ENCODE measurements around the gene CCL3.

Gene CCL3

DNA sequence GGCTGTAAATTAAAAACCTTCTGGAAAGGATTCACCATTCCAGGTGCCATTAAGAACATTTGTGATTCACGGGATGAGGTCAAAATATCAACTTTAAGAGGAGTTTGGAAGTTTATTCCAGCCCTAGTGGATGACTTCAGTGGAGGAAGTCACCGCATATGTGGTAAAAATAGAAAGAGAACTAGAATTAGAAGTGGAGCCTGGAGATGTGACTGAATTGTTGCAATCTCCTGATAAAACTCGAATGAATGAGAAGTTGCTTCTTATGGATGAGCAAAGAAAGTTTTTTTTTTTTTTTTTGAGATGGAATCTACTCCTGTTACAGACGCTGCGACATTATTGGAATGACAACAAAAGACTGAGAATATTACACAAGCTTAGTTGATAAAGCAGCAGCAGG is 40.4 kb upstream of the CCL3 start:
- Histone ChIP-seq H3K36me3 (ENCODE audit: control insufficient read depth in 2 of 2, insufficient read depth in 1 of 2, low read length in 2 of 2) (no peaks in the 10 kb centered on the region), H3K4me1 (ENCODE audit: control insufficient read depth, insufficient read depth, low read length) (peaks cover 9% of the 10 kb centered on the region), H3K9me3 (ENCODE audit: control insufficient read depth, insufficient read depth, low read depth, low read length) (peaks cover 2% of the 10 kb centered on the region; the same call in 1 of the 2 replicates), H3K4me3 (ENCODE audit: low read depth, low read length) (no peak overlapping the region), H3K27ac (ENCODE audit: extremely low read depth, low read depth, low read length) (no peak overlapping the region)
- CTCF ChIA-PET = interaction anchor here (0.7 to 16.2 kb wide), 5 partner anchors 15 to 1024 kb away, joined by 3 to 319 read pairs (median 4); no protein-coding TSS in a partner anchor
- TF ChIP-seq ZNF16 (tag by site-specific recombination; IDR thresholded peaks at IDR 0.05; ENCODE audit: low read depth) = no peak
- TF ChIP-seq ZNF19 (tag by site-specific recombination; IDR thresholded peaks at IDR 0.05; ENCODE audit: low read depth) = no peak
- TF ChIP-seq, protein P1, sequence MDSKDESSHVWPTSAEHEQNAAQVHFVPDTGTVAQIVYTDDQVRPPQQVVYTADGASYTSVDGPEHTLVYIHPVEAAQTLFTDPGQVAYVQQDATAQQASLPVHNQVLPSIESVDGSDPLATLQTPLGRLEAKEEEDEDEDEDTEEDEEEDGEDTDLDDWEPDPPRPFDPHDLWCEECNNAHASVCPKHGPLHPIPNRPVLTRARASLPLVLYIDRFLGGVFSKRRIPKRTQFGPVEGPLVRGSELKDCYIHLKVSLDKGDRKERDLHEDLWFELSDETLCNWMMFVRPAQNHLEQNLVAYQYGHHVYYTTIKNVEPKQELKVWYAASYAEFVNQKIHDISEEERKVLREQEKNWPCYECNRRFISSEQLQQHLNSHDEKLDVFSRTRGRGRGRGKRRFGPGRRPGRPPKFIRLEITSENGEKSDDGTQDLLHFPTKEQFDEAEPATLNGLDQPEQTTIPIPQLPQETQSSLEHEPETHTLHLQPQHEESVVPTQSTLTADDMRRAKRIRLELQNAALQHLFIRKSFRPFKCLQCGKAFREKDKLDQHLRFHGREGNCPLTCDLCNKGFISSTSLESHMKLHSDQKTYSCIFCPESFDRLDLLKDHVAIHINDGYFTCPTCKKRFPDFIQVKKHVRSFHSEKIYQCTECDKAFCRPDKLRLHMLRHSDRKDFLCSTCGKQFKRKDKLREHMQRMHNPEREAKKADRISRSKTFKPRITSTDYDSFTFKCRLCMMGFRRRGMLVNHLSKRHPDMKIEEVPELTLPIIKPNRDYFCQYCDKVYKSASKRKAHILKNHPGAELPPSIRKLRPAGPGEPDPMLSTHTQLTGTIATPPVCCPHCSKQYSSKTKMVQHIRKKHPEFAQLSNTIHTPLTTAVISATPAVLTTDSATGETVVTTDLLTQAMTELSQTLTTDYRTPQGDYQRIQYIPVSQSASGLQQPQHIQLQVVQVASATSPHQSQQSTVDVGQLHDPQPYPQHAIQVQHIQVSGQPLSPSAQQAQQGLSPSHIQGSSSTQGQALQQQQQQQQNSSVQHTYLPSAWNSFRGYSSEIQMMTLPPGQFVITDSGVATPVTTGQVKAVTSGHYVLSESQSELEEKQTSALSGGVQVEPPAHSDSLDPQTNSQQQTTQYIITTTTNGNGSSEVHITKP (tag by site-specific recombination; IDR thresholded peaks at IDR 0.05) = no peak
- TF ChIP-seq, protein P2, sequence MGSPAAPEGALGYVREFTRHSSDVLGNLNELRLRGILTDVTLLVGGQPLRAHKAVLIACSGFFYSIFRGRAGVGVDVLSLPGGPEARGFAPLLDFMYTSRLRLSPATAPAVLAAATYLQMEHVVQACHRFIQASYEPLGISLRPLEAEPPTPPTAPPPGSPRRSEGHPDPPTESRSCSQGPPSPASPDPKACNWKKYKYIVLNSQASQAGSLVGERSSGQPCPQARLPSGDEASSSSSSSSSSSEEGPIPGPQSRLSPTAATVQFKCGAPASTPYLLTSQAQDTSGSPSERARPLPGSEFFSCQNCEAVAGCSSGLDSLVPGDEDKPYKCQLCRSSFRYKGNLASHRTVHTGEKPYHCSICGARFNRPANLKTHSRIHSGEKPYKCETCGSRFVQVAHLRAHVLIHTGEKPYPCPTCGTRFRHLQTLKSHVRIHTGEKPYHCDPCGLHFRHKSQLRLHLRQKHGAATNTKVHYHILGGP (tag by site-specific recombination; IDR thresholded peaks at IDR 0.05) = no peak
- TF ChIP-seq ZBTB48 (tag by site-specific recombination; IDR thresholded peaks at IDR 0.05) = no peak
- no peak for TF ChIP-seq ZNF311 (tag by site-specific recombination; IDR thresholded peaks at IDR 0.05; ENCODE audit: borderline replicate concordance)
- TF ChIP-seq, protein P3, sequence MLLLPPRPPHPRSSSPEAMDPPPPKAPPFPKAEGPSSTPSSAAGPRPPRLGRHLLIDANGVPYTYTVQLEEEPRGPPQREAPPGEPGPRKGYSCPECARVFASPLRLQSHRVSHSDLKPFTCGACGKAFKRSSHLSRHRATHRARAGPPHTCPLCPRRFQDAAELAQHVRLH (tag by site-specific recombination; IDR thresholded peaks at IDR 0.05) = no peak
- TF ChIP-seq MEIS1 (CRISPR knock-in tag; IDR thresholded peaks at IDR 0.05; ENCODE audit: borderline replicate concordance) = no peak
- TF ChIP-seq ZNF600 (tag by site-specific recombination; IDR thresholded peaks at IDR 0.05) = no peak
- TF ChIP-seq, protein P4, sequence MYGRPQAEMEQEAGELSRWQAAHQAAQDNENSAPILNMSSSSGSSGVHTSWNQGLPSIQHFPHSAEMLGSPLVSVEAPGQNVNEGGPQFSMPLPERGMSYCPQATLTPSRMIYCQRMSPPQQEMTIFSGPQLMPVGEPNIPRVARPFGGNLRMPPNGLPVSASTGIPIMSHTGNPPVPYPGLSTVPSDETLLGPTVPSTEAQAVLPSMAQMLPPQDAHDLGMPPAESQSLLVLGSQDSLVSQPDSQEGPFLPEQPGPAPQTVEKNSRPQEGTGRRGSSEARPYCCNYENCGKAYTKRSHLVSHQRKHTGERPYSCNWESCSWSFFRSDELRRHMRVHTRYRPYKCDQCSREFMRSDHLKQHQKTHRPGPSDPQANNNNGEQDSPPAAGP (tag by site-specific recombination; IDR thresholded peaks at IDR 0.05) = no peak
- TF ChIP-seq ZNF214 (tag by site-specific recombination; IDR thresholded peaks at IDR 0.05; ENCODE audit: borderline replicate concordance) = no peak
- no peak for TF ChIP-seq ZNF239 (tag by site-specific recombination; IDR thresholded peaks at IDR 0.05)
- TF ChIP-seq, protein P5, sequence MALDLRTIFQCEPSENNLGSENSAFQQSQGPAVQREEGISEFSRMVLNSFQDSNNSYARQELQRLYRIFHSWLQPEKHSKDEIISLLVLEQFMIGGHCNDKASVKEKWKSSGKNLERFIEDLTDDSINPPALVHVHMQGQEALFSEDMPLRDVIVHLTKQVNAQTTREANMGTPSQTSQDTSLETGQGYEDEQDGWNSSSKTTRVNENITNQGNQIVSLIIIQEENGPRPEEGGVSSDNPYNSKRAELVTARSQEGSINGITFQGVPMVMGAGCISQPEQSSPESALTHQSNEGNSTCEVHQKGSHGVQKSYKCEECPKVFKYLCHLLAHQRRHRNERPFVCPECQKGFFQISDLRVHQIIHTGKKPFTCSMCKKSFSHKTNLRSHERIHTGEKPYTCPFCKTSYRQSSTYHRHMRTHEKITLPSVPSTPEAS (tag by site-specific recombination; IDR thresholded peaks at IDR 0.05) = no peak
- POLR2A ChIA-PET = interaction anchor here (0.7 kb wide), 2 partner anchors 55 to 187 kb away, joined by 3 to 9 read pairs; partner anchors contain the start of gene LYZL6

DNA sequence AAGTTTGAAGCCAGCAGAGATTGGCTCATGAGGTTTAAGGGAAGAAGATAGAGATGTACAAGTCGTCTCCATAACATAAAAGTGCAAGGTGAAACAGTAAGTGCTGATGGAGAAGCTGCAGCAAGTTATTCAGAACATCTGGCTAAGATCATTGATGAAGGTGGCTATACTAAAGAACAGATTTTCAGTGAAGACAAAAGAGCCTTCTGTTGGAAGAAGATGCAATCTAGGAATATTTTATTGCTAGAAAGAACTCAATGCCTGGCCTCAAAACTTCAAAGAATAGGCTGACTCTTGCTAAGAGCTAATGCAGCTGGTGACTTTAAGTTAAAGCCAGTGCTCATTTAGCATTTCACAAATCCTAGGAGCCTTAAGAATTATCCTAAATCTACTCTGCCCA is 39.7 kb upstream of the CCL3 start:
- Histone ChIP-seq H3K4me3 (ENCODE audit: low read depth, low read length) (no peak overlapping the region), H3K27ac (ENCODE audit: extremely low read depth, low read depth, low read length) (no peak overlapping the region), H3K9me3 (ENCODE audit: control insufficient read depth, insufficient read depth, low read depth, low read length) (peaks cover 2% of the 10 kb centered on the region; the same call in 1 of the 2 replicates), H3K36me3 (ENCODE audit: control insufficient read depth in 2 of 2, insufficient read depth in 1 of 2, low read length in 2 of 2) (no peaks in the 10 kb centered on the region), H3K4me1 (ENCODE audit: control insufficient read depth, insufficient read depth, low read length) (peaks cover 9% of the 10 kb centered on the region)
- ChIA-PET POLR2A (interaction anchor here (0.6 kb wide), 1 partner anchor 288 kb away, joined by 3 read pairs; no protein-coding TSS in a partner anchor), CTCF (interaction anchor here (0.7 to 16.2 kb wide), 5 partner anchors 16 to 1024 kb away, joined by 3 to 319 read pairs (median 4); no protein-coding TSS in a partner anchor)
- TF ChIP-seq, protein P6, sequence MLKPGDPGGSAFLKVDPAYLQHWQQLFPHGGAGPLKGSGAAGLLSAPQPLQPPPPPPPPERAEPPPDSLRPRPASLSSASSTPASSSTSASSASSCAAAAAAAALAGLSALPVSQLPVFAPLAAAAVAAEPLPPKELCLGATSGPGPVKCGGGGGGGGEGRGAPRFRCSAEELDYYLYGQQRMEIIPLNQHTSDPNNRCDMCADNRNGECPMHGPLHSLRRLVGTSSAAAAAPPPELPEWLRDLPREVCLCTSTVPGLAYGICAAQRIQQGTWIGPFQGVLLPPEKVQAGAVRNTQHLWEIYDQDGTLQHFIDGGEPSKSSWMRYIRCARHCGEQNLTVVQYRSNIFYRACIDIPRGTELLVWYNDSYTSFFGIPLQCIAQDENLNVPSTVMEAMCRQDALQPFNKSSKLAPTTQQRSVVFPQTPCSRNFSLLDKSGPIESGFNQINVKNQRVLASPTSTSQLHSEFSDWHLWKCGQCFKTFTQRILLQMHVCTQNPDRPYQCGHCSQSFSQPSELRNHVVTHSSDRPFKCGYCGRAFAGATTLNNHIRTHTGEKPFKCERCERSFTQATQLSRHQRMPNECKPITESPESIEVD (tag by site-specific recombination; IDR thresholded peaks at IDR 0.05) = no peak
- no peak for TF ChIP-seq ZNF521 (tag by site-specific recombination; IDR thresholded peaks at IDR 0.05)
- TF ChIP-seq, protein P2 (tag by site-specific recombination; IDR thresholded peaks at IDR 0.05) = peak; percentile 92

Measured in HEK293 (cell line).